HG03097 (cell line): ENCODE results near the gene FAM83C.
"Not testable (repeated sequence)": the region's sequence is repeated elsewhere in the genome, so short reads cannot be mapped to it uniquely, and the experiment has no call there.

Experiments used
- ATAC-seq: cut with Tn5 transposase; IDR thresholded peaks from one replicate; pipeline ENCODE4 v1.9.1; 2021; ENCODE audit not compliant: unreplicated experiment, low FRiP score

Gene FAM83C

DNA sequence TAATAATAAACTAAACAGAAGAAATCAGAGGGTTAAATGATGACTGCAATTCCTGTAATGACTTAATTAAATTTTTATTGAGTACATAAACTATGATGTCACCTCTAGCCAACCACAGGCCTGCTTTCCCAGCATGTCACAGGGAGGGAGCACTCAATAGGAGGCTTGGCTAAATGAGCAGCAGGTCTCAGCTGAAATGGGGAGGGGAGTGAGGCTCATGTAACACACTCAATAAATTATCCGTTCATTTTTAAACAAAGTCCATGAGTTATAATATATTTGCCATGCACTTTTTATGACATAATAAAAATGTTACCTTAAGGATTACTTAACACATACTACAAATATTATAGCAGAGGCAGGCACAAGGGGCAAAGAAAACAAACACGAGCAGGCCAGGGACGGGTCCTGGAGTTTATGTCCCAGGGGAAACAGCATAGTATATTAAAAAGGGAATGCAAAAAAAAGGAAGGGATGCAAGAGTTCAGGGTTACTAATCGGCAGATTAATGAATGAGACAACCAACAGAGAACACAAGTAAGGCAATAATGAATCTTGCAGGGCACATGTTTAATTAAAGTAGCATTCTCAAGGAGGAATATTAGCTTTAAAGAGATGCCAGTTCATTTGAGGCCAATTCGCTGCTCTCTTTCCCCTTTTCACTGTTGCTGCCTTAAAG, 27.1 kb upstream of the FAM83C start:
- ATAC-seq = no peak

GRCh38 chr20:35318502-35319157, 26.4 kb upstream of the FAM83C start:
- ATAC-seq = no peak

GRCh38 chr20:35317416-35318210, 25.4 kb upstream of the FAM83C start:
- ATAC-seq = no peak

DNA sequence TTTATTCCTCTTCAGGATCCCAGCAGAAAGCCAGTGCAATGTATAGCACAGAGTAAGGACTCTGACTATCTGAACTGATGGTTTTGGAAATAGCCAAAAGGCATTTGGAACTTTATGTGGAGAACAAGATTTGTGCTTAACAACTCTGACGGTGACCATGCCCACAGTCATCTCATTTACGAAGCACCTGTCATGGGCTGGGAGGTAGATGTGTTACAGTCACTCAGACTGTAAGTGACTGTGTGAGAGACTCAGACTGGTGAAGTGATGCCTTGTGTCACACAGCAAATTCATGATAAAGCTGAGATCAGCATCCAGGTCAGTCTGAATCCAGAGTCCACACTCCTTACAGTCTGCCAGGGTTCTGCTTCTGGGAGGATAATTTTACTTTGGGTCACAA, 23.9 kb upstream of the FAM83C start:
- ATAC-seq = no peak

GRCh38 chr20:35315632-35316020, 23.4 kb upstream of the FAM83C start:
- not testable (repeated sequence) for ATAC-seq

DNA sequence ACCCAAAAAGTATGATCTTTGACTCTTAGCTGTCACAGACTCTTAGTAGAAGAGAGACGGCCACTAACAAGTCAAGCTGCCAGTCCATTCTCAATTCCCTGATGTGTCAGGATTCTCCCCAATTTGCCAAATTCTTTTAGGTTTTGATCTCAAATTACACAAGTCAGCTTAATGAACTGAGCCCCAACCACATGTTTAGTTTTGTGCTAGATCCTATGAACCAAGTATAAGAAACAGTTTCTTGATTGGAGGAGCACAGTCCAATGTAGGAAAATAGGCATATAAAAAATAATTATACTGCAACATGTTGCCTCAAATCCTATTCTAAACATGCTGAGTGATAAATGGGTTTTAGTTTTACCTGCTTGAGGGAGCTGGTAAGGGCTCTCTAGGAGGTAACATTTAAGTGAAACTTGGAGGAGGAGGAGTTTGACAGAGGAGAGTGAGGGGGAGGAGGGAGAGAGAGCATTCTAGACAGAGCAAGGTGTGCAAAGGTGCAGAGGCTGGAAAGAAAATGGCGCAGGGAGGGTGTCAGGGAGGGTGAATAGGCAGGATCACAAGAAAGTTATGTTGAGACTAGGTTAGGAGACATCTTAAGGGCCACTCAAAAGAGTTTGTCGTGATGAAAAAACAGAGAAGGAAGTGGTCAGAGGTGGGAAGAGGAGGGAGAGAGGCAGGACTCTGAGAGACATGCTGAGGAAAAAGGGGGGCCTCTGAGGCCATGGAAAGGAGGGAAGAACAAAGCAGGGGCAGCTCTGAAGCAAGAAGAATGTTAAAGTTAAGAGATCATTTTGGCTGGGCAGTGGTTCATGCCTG, 22.8 kb upstream of the FAM83C start:
- ATAC-seq = no peak

GRCh38 chr20:35312318-35312717, 20.1 kb upstream of the FAM83C start:
- no peak for ATAC-seq

DNA sequence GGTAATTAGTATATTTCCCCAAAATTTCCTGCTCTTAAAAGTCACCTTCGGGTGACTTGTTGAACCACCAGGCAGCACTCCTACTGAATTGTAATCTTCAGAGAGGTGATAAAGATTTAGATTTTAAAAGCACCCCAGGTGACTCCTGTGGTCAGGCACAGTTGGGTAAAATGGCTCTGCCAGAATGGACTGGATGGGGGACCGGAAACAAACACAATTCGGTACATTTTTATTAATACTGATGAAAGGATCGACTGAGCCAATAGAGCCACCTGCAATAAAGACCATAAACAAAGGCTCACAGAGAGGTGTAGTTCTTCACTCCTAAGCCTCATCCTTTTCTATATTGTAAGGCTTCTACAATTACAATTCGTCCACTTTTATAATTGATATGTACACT, 19.6 kb upstream of the FAM83C start:
- no peak for ATAC-seq

- ATAC-seq = no peak
Observed at GRCh38 chr20:35311409-35311808, 19.2 kb upstream of the FAM83C start.

GRCh38 chr20:35307666-35308653, 15.7 kb upstream of the FAM83C start:
- no peak for ATAC-seq

GRCh38 chr20:35306931-35307517, 14.8 kb upstream of the FAM83C start:
- no peak for ATAC-seq

DNA sequence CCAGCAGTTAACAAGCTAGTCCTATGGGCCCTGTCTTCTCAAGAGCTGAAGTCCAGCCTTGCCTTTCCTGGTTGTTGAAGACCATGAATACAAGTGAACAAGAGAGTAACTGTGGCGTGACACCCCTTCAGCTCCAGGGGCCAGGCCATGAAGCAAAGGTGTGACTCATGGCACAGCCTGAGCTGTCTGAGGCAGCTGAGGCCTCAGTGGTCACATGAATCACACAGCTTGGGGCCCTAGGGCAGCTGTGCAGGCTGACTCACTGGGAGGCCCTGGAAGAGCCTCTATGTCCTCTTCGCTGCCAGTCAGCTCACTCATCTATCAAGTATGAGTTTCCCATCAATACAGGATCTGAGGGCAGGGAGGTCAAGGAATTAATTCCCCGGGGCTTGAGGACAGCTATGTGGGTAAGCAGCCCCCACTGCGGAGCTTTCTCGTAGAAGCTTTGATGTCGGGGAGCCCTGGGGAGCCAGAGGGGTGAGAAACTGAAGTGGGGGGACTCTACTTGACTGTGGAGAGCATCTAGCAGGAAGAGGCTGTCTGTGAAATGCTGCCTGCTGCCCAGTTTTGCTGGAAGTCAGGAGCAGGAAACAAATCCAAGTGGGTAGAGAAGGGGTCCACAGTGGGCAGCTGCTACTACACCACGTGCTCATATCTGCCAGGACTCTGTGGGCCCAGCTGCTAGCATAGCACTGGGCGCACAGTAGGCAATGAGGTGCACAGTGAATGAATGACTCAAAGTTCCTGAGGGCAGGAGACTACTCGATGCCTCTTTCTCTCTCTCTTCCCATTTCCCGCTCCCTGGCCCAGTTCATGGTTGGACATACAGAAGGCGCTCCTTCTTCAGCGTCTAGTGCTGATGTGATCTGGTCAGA, 13.7 kb upstream of the FAM83C start:
- ATAC-seq = no peak

DNA sequence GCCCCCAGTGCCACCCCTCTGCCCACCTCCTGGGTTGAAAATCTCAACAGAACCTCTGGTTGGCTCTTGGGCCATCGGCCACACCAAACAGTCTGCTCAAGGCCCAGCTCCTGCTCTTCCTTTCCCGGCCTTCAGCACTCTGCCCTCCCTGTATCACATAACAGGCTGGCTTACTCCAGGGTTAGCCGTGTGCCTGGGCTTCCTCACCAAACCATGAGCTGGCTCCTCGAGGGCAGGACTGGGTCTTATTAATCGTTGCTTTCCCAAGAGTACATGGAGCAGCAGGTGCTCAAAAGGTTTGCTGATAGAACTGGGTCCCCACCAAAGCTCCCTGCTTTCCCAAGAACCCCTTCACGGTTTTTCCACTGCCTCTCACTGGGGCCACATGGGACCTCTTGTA, 12.7 kb upstream of the FAM83C start:
- ATAC-seq = no peak

DNA sequence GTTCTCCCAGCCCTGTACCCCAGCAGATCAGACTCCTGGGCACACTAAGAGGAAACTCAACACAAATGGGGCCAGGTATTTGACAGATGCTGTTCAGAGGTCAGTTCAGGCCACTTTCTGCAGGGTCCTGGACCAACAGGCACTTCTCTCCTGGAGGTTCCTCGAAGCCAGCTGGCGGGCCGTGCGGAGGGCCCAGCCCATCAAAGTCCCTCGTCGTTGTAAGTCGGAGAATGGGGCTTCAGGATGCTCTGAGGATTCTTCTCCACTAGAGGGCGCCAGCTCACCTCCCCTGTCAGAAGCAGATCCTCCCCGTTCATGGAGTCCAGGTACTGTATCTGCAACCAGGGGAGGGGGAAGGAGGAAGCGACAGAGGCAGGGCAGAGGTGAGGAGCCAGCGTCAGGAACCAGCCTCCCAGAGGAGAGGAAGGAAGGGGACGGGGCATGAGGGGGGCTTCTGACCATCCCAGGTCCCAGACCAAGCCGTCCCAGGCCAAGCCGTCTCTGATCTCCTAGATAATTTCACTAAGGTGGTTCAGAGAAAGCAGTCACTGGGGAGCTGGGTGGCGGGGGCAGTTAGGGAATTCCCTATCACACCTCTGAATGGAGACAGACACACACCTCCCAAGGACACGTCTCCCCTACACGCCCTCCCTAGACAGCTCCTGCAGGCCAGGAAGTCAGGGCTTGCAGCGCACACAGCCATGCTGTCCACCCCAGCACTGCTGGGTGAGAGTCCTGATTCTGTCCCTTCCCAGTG, 11.7 kb upstream of the FAM83C start:
- no peak for ATAC-seq

- no peak for ATAC-seq
Observed at GRCh38 chr20:35303382-35303734, 11.1 kb upstream of the FAM83C start.

- ATAC-seq = no peak
Observed at GRCh38 chr20:35302421-35303335, 10.5 kb upstream of the FAM83C start.

- no peak for ATAC-seq
Observed at GRCh38 chr20:35301426-35301825, 9.2 kb upstream of the FAM83C start.
